Peyer's patch (tissue), 4 donors: ENCODE measurements around the gene DNM3. TPM values are rescaled to one million over a fixed set of nuclear protein-coding genes. Genes with fewer than 3 reads are reported as not detected.
A peak's percentile ranks its signal among the peaks of the same experiment; 100 is the strongest.
"Not testable (repeated sequence)": the region's sequence is repeated elsewhere in the genome, so short reads cannot be mapped to it uniquely, and the experiment has no call there.

ENCODE experiments used
- DNase-seq, 3 donors: peaks; one replicate each; pipeline ENCODE4 v3.0.0-alpha.2; 2017 to 2019
- H3K27ac ChIP-seq, 4 donors: fragments of 200-600 bp; sonication (generic); one replicate each; pipeline ENCODE4 v1.5.1; 2016 to 2019
- H3K27me3 ChIP-seq, 2 donors: fragments of 200-600 bp; sonication (generic); one replicate each; pipeline ENCODE4 v1.5.1; 2019
- H3K36me3 ChIP-seq, 3 donors: fragments of 200-600 bp; sonication (generic); one replicate each; pipeline ENCODE4 v1.5.1; 2016 to 2019
- H3K4me1 ChIP-seq, 4 donors: fragments of 200-600 bp; sonication (generic); one replicate each; pipeline ENCODE4 v1.5.1; 2016 to 2019
- H3K4me3 ChIP-seq, 4 donors: fragments of 200-600 bp; sonication (generic); 1 replicate in 3 of 4; 2 replicates in 1 of 4; pipeline ENCODE4 v1.5.1; 2016 to 2019; ENCODE audit warnings: mild to moderate bottlenecking in 1 of 4
- H3K9me3 ChIP-seq, 4 donors: fragments of 200-600 bp; sonication (generic); one replicate each; pipeline ENCODE4 v1.5.1; 2016 to 2019; ENCODE audit warnings: mild to moderate bottlenecking in 1 of 4
- CTCF ChIP-seq, 6 experiments: fragments of 450-650 bp in 4 of 6; fragments of 200-600 bp in 2 of 6; sonication (generic) in 1 of 6; IDR thresholded peaks; one replicate each; pipeline ENCODE4 v1.5.1; 2017 to 2019; ENCODE audit warnings: antibody characterized with exemption in 6 of 6, mild to moderate bottlenecking in 3 of 6, moderate library complexity in 1 of 6
- POLR2A ChIP-seq, 2 donors: fragments of 450-650 bp; IDR thresholded peaks; one replicate each; pipeline ENCODE4 v1.5.1; 2017; ENCODE audit warnings: antibody characterized with exemption in 2 of 2, mild to moderate bottlenecking in 2 of 2, moderate library complexity in 2 of 2
- total RNA-seq, 4 donors: library from RNA; depleted of rRNA; stranded (reverse); fragments of >200 nt; gene quantifications; one replicate each; pipeline ENCODE4 v1.1.0, GENCODE V29; 2016

Gene DNM3
- total RNA-seq, 4 donors from 2014 or later: 1.4 to 11.6 (median 2.0) TPM

GRCh38 chr1:172069534-172069933 lies 228.2 kb downstream of the DNM3 start:
- no peak overlapping the region for H3K27ac ChIP-seq
- no peaks in the 10 kb centered on the region for H3K4me1 ChIP-seq
- H3K9me3 ChIP-seq: no peaks in the 10 kb centered on the region
- no peaks in the 10 kb centered on the region for H3K27me3 ChIP-seq
- TF ChIP-seq CTCF (IDR thresholded peaks at IDR 0.05) (no peak), POLR2A (IDR thresholded peaks at IDR 0.05) (no peak)
- DNase-seq: no peak
- H3K36me3 ChIP-seq: no peaks in the 10 kb centered on the region
- H3K4me3 ChIP-seq: no peak overlapping the region

GRCh38 chr1:172070055-172070454 lies 228.8 kb downstream of the DNM3 start:
- no peak overlapping the region for H3K4me3 ChIP-seq
- H3K4me1 ChIP-seq: no peaks in the 10 kb centered on the region
- H3K27me3 ChIP-seq: no peaks in the 10 kb centered on the region
- DNase-seq: no peak
- H3K27ac ChIP-seq: peak overlapping the region in 1 of 4 donors; percentile 9
- TF ChIP-seq CTCF (IDR thresholded peaks at IDR 0.05) (no peak), POLR2A (IDR thresholded peaks at IDR 0.05) (no peak)
- no peaks in the 10 kb centered on the region for H3K9me3 ChIP-seq
- no peaks in the 10 kb centered on the region for H3K36me3 ChIP-seq

- DNase-seq: no peak
- no peak overlapping the region for H3K27ac ChIP-seq
Observed at GRCh38 chr1:172071746-172072145, 230.4 kb downstream of the DNM3 start.

GRCh38 chr1:172079859-172080258 lies 238.6 kb downstream of the DNM3 start:
- not testable (repeated sequence) for H3K4me3 ChIP-seq, H3K4me1 ChIP-seq, H3K9me3 ChIP-seq, H3K27me3 ChIP-seq, DNase-seq, H3K36me3 ChIP-seq, H3K27ac ChIP-seq

More at GRCh38 chr1:172071746-172072145, 230.4 kb downstream of the DNM3 start:
- Histone ChIP-seq H3K9me3 (no peaks in the 10 kb centered on the region), H3K4me3 (no peak overlapping the region), H3K27me3 (no peaks in the 10 kb centered on the region), H3K36me3 (no peaks in the 10 kb centered on the region), H3K4me1 (no peaks in the 10 kb centered on the region)
- no peak for TF ChIP-seq CTCF (IDR thresholded peaks at IDR 0.05)
- TF ChIP-seq POLR2A (IDR thresholded peaks at IDR 0.05): no peak

GRCh38 chr1:172083191-172083590 lies 241.9 kb downstream of the DNM3 start:
- TF ChIP-seq POLR2A (IDR thresholded peaks at IDR 0.05): no peak
- H3K9me3 ChIP-seq: no peaks in the 10 kb centered on the region
- DNase-seq: no peak

GRCh38 chr1:172084876-172085275 lies 243.6 kb downstream of the DNM3 start:
- Histone ChIP-seq H3K27ac (no peak overlapping the region), H3K4me1 (no peaks in the 10 kb centered on the region), H3K27me3 (no peaks in the 10 kb centered on the region), H3K4me3 (no peak overlapping the region), H3K36me3 (no peaks in the 10 kb centered on the region), H3K9me3 (no peaks in the 10 kb centered on the region)
- TF ChIP-seq POLR2A (IDR thresholded peaks at IDR 0.05): no peak
- no peak for TF ChIP-seq CTCF (IDR thresholded peaks at IDR 0.05)
- DNase-seq: no peak

More at GRCh38 chr1:172083191-172083590, 241.9 kb downstream of the DNM3 start:
- no peak overlapping the region for H3K4me3 ChIP-seq
- H3K27me3 ChIP-seq: no peaks in the 10 kb centered on the region
- no peaks in the 10 kb centered on the region for H3K36me3 ChIP-seq
- H3K4me1 ChIP-seq: no peaks in the 10 kb centered on the region
- no peak overlapping the region for H3K27ac ChIP-seq

- H3K9me3 ChIP-seq: no peaks in the 10 kb centered on the region
- no peak for DNase-seq
- TF ChIP-seq CTCF (IDR thresholded peaks at IDR 0.05): no peak
- TF ChIP-seq POLR2A (IDR thresholded peaks at IDR 0.05): no peak
- H3K27ac ChIP-seq: no peak overlapping the region
- H3K4me1 ChIP-seq: no peaks in the 10 kb centered on the region
- no peak overlapping the region for H3K4me3 ChIP-seq
- no peaks in the 10 kb centered on the region for H3K27me3 ChIP-seq
- H3K36me3 ChIP-seq: no peaks in the 10 kb centered on the region
Observed at GRCh38 chr1:172085317-172085716, 244.0 kb downstream of the DNM3 start.
